H1 (cell line): ENCODE measurements around the gene PDE2A. TPM values are rescaled to one million over a fixed set of nuclear protein-coding genes. Genes with fewer than 3 reads are reported as not detected.

Experiments
- CTCF ChIA-PET: fragments of 300-600 bp; sonication (Branson Sonifier 250); formaldehyde crosslinking; loops from one replicate; lab custom pipeline; 2021; ENCODE audit not compliant: partially characterized antibody; lab: Charles Lee
- POLR2A ChIA-PET: fragments of 300-600 bp; sonication (Branson Sonifier 250); formaldehyde crosslinking; loops from one replicate; lab custom pipeline; 2021; ENCODE audit warnings: inconsistent platforms; ENCODE audit not compliant: partially characterized antibody; lab: Charles Lee
- DNase-seq, 2 experiments: peaks; one replicate each; pipeline versions ENCODE4 v3.0.0 to v3.0.0-alpha.2; 2010 to 2022; ENCODE audit warnings: low spot score in 2 of 2, low read depth in 1 of 2, mixed read lengths in 1 of 2
- FAIRE-seq: peaks from 2 replicates; lab custom pipeline; 2011; peaks lifted over from hg19 to GRCh38; lab: Jason Lieb, UNC
- H2AFZ ChIP-seq: 2 replicates; pipeline ENCODE4 v1.8.1; 2012; ENCODE audit warnings: low read length, inconsistent platforms
- H2AK5ac ChIP-seq: 2 replicates; pipeline ENCODE4 v1.6.1; 2013; ENCODE audit warnings: low read depth, low read length
- H2BK120ac ChIP-seq: replicated peaks from 2 replicates; pipeline ENCODE3; 2013; ENCODE audit warnings: low read depth, low read length, inconsistent platforms
- H2BK12ac ChIP-seq: 2 replicates; pipeline ENCODE4 v1.6.1; 2013; ENCODE audit warnings: low read depth, low read length
- H2BK15ac ChIP-seq: 2 replicates; pipeline ENCODE4 v1.6.1; 2013; ENCODE audit warnings: low read length
- H2BK20ac ChIP-seq: 2 replicates; pipeline ENCODE4 v1.6.1; 2013; ENCODE audit warnings: low read length
- H2BK5ac ChIP-seq: 2 replicates; pipeline ENCODE4 v1.6.1; 2013; ENCODE audit warnings: low read depth, low read length
- H3K14ac ChIP-seq: 2 replicates; pipeline ENCODE4 v1.6.1; 2013; ENCODE audit warnings: inconsistent platforms; ENCODE audit not compliant: insufficient read length
- H3K18ac ChIP-seq: 2 replicates; pipeline ENCODE4 v1.6.1; 2013; ENCODE audit warnings: low read length; ENCODE audit errors: extremely low read depth
- H3K23ac ChIP-seq: 2 replicates; pipeline ENCODE4 v1.6.1; 2013; ENCODE audit warnings: inconsistent platforms; ENCODE audit not compliant: insufficient read length
- H3K23me2 ChIP-seq: 2 replicates; pipeline ENCODE4 v1.6.1; 2013; ENCODE audit warnings: low read depth, low read length
- H3K27ac ChIP-seq: 2 replicates; pipeline ENCODE4 v1.6.1; 2011; ENCODE audit warnings: low read depth, low read length, inconsistent platforms
- H3K27me3 ChIP-seq, 4 experiments: replicated peaks in 1 of 4; 1 replicate in 1 of 4; 2 replicates in 3 of 4; pipeline versions ENCODE4 v1.6.1 to v1.8.1; 2011 to 2013; ENCODE audit warnings: low read length in 3 of 4, mild to moderate bottlenecking in 3 of 4, inconsistent platforms in 2 of 4, mixed read lengths in 2 of 4, moderate library complexity in 1 of 4; ENCODE audit not compliant: control insufficient read depth in 3 of 4, insufficient read depth in 3 of 4; ENCODE audit errors: extremely low read depth in 1 of 4
- H3K36me3 ChIP-seq, 4 experiments: 2 replicates each; pipeline versions ENCODE4 v1.6.1 to v1.8.1; 2011 to 2013; ENCODE audit warnings: mild to moderate bottlenecking in 4 of 4, low read length in 3 of 4, moderate library complexity in 2 of 4, control low read depth in 1 of 4, inconsistent platforms in 1 of 4; ENCODE audit not compliant: insufficient read depth in 4 of 4, control insufficient read depth in 2 of 4
- H3K4ac ChIP-seq: replicated peaks from 2 replicates; pipeline ENCODE3; 2013; ENCODE audit warnings: low read length, low read depth, mixed read lengths, inconsistent platforms; ENCODE audit not compliant: insufficient read length
- H3K4me1 ChIP-seq, 4 experiments: replicated peaks in 1 of 4; 1 replicate in 1 of 4; 2 replicates in 3 of 4; pipeline versions ENCODE4 v1.6.1 to v1.8.1; 2011 to 2013; ENCODE audit warnings: low read length in 3 of 4, inconsistent platforms in 2 of 4, mixed read lengths in 1 of 4; ENCODE audit not compliant: insufficient read depth in 4 of 4, control insufficient read depth in 3 of 4
- H3K4me2 ChIP-seq, 2 experiments: 2 replicates each; pipeline versions ENCODE4 v1.6.1 to v1.8.1; 2011 to 2013; ENCODE audit warnings: low read depth in 2 of 2, low read length in 2 of 2, control low read depth in 1 of 2, inconsistent platforms in 1 of 2, mild to moderate bottlenecking in 1 of 2; ENCODE audit not compliant: insufficient read depth in 1 of 2
- H3K4me3 ChIP-seq, 4 experiments: fragments of 200-600, 300-600 bp in 1 of 4; sonication (generic), shearing (Covaris generic), sonication (Bioruptor Twin) in 1 of 4; 2 replicates each; pipeline versions ENCODE4 v1.5.1 to v1.8.1; 2011 to 2016; ENCODE audit warnings: low read length in 4 of 4, low read depth in 3 of 4, control low read depth in 2 of 4, inconsistent platforms in 2 of 4, mild to moderate bottlenecking in 2 of 4, mixed read lengths in 1 of 4, moderate library complexity in 1 of 4; ENCODE audit not compliant: insufficient read depth in 2 of 4; ENCODE audit errors: extremely low read depth in 1 of 4
- H3K56ac ChIP-seq: replicated peaks from 2 replicates; pipeline ENCODE3; 2013; ENCODE audit warnings: low read depth, mild to moderate bottlenecking, mixed read lengths, low read length, inconsistent platforms; ENCODE audit not compliant: insufficient read length
- H3K79me1 ChIP-seq: 2 replicates; pipeline ENCODE4 v1.6.1; 2013; ENCODE audit warnings: low read depth, low read length, control low read depth
- H3K79me2 ChIP-seq, 2 experiments: 2 replicates each; pipeline versions ENCODE4 v1.6.1 to v1.8.1; 2012 to 2013; ENCODE audit warnings: low read length in 2 of 2, mild to moderate bottlenecking in 2 of 2, inconsistent platforms in 1 of 2; ENCODE audit not compliant: insufficient read depth in 2 of 2, control insufficient read depth in 1 of 2
- H3K9ac ChIP-seq, 4 experiments: replicated peaks in 1 of 4; 1 replicate in 1 of 4; 2 replicates in 3 of 4; pipeline versions ENCODE4 v1.6.1 to v1.8.1; 2011 to 2013; ENCODE audit warnings: low read depth in 3 of 4, low read length in 3 of 4, control low read depth in 2 of 4, mild to moderate bottlenecking in 2 of 4, moderate library complexity in 2 of 4, inconsistent platforms in 1 of 4; ENCODE audit errors: extremely low read depth in 1 of 4
- H3K9me3 ChIP-seq, 2 experiments: 2 replicates each; pipeline versions ENCODE4 v1.6.1 to v1.8.1; 2012 to 2013; ENCODE audit warnings: mild to moderate bottlenecking in 2 of 2, moderate library complexity in 2 of 2, control low read depth in 1 of 2, inconsistent platforms in 1 of 2, low read depth in 1 of 2, low read length in 1 of 2, mixed read lengths in 1 of 2; ENCODE audit not compliant: insufficient read depth in 2 of 2
- H4K20me1 ChIP-seq, 2 experiments: replicated peaks in 1 of 2; 2 replicates each; pipeline versions ENCODE3 to v1.8.1; 2011 to 2013; ENCODE audit warnings: inconsistent platforms in 2 of 2, low read length in 2 of 2, mild to moderate bottlenecking in 1 of 2; ENCODE audit not compliant: insufficient read depth in 2 of 2, control insufficient read depth in 1 of 2
- H4K5ac ChIP-seq: 2 replicates; pipeline ENCODE4 v1.6.1; 2013; ENCODE audit warnings: low read length, low read depth, mixed read lengths, inconsistent platforms; ENCODE audit not compliant: insufficient read length
- H4K8ac ChIP-seq: 2 replicates; pipeline ENCODE4 v1.8.0; 2013; ENCODE audit warnings: mild to moderate bottlenecking, moderate library complexity, low read length, inconsistent platforms; ENCODE audit not compliant: insufficient read depth; ENCODE audit errors: extremely low read depth
- H4K91ac ChIP-seq: replicated peaks from 2 replicates; pipeline ENCODE3; 2013; ENCODE audit warnings: low read length, mixed read lengths, inconsistent platforms; ENCODE audit not compliant: insufficient read length
- EZH2 ChIP-seq: fragments of 200-600 bp; sonication (generic); IDR thresholded peaks from 2 replicates; pipeline ENCODE4 v1.7.1; 2012; ENCODE audit warnings: low read depth, mild to moderate bottlenecking, moderate library complexity, low read length, inconsistent platforms; ENCODE audit not compliant: severe bottlenecking
- SAP30 ChIP-seq: fragments of 300-600 bp; sonication (generic); IDR thresholded peaks from 2 replicates; pipeline ENCODE4 v1.7.1; 2012; ENCODE audit warnings: low read length, moderate library complexity, mild to moderate bottlenecking, inconsistent platforms; ENCODE audit not compliant: insufficient read depth, insufficient replicate concordance
- SP1 ChIP-seq: IDR thresholded peaks from 2 replicates; pipeline ENCODE4 v1.6.1; 2011; ENCODE audit warnings: low read depth, low read length
- TAF7 ChIP-seq: optimal IDR thresholded peaks from 2 replicates; pipeline ENCODE3; 2011; ENCODE audit warnings: low read depth, mild to moderate bottlenecking, inconsistent platforms, low read length, moderate library complexity, borderline replicate concordance
- TEAD4 ChIP-seq: IDR thresholded peaks from 2 replicates; pipeline ENCODE4 v1.6.1; 2012; ENCODE audit warnings: low read depth, low read length, inconsistent platforms, mixed read lengths
- WGBS, 2 experiments: shearing (Covaris generic) in 1 of 2; methylation state at CpG; one replicate each; pipeline versions ENCODE4 v1.1.6 to v1.1.7; 2013 to 2015; ENCODE audit warnings: low lambda C conversion rate in 2 of 2, mixed read lengths in 2 of 2, inconsistent platforms in 1 of 2, low coverage in 1 of 2, missing lambda C conversion rate in 1 of 2; ENCODE audit not compliant: insufficient replicate concordance in 2 of 2, insufficient coverage in 1 of 2, insufficient read length in 1 of 2; ENCODE audit errors: extremely low coverage in 1 of 2, missing lambda C conversion rate in 1 of 2; 5-methylcytosine and 5-hydroxymethylcytosine counted together
- polyA plus RNA-seq, 7 experiments: library from polyadenylated mRNA; depleted of rRNA in 3 of 7; stranded (reverse) in 5 of 7; unstranded in 2 of 7; fragments of >200 nt in 5 of 7; fragments of 200-250 nt in 2 of 7; gene quantifications; 1 replicate in 5 of 7; 2 replicates in 1 of 7; 4 replicates in 1 of 7; pipeline versions ENCODE4 v1.2.1 to v1.2.3, GENCODE V29; 2011 to 2013; ENCODE audit warnings: missing spikeins in 2 of 7, mixed read lengths in 2 of 7
- total RNA-seq: library from RNA; stranded (reverse); fragmentation: NEBNext Ultra II Directional; extraction: Animal tissue kit (Norgen Biotek cat#: 25700); gene quantifications from 2 replicates; pipeline ENCODE4 v1.2.1, GENCODE V29; 2021
- TF ChIP-seq, protein P1 (sequence below): IDR thresholded peaks from 2 replicates; pipeline ENCODE4 v1.6.1; 2011; ENCODE audit warnings: low read depth, mild to moderate bottlenecking, low read length; ENCODE audit not compliant: insufficient read depth

The PDE2A gene
- total and polyA plus RNA-seq, 2 of the 8 experiments (the other 6 are each of a cell fraction or from before 2014, with no cell fraction given): 3.4 to 7.1 TPM

DNA sequence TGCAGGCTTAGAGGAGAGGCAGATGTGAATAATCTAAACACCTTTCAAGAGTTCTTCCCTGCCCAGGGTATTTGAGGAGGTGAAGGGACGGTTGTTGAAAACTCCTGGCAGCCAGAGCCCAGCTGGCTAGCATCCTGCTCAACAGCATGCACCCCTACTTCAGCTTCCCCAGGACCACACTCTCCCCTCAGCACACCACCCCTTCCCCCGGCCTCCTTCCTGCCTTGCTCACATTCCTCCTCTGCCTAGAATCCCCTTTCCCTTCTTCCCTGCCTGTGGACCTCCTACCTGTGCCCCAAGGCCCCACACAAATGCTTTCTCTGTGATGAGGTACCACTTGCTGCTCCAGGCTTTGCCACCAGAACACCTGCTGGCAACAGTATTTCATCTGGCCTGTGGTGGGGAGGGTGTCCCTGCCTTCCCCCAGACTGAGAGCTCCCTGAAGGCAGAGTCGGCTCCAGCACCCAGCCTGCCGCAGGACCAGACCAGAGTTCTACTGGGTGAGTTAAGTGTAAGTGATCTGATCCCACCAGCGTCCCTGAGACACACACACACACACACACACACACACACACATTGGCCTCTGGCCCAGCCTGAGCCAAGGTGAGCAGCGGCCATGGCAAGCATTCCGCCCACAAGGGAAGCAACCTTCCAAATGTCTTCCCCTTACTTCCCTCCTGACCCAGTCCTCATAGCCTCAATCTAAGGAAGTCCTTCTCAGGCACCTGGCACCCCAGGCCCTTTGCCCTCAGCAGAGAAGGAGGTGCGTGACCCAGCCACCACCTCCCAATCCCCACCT is 79.5 kb downstream of the PDE2A start:
- Histone ChIP-seq H3K18ac (peak overlapping the region; percentile 26), H3K27me3 (peaks cover 10 to 40% (median 28%) of the 10 kb centered on the region in 4 experiments)
- no peak for DNase-seq

More for the DNA sequence above, 79.5 kb downstream of the PDE2A start:
- H4K91ac ChIP-seq: peak overlapping the region; percentile 78
- H3K56ac ChIP-seq: no peak overlapping the region
- H2BK120ac ChIP-seq: no peak overlapping the region
- no peaks in the 10 kb centered on the region for H4K20me1 ChIP-seq
- no peak overlapping the region for H3K23ac ChIP-seq
- ChIA-PET CTCF (interaction anchor here (0.6 to 14.6 kb wide), 9 partner anchors 8 to 837 kb away, joined by 3 to 552 read pairs (median 5); partner anchors contain the start of gene PDE2A), POLR2A (interaction anchor here (0.9 to 1.3 kb wide), 4 partner anchors 14 to 86 kb away, joined by 3 to 4 read pairs (median 4); no protein-coding TSS in a partner anchor)
- no peak overlapping the region for H3K9ac ChIP-seq
- no peak overlapping the region for H3K14ac ChIP-seq
- H3K4me1 ChIP-seq: peaks cover 5 to 27% (median 18%) of the 10 kb centered on the region in 4 experiments
- no peaks in the 10 kb centered on the region for H3K79me2 ChIP-seq
- peak overlapping the region; percentile 40; the same call in 1 of the 2 replicates for H2BK5ac ChIP-seq
- H3K79me1 ChIP-seq: no peaks in the 10 kb centered on the region
- H3K23me2 ChIP-seq: peaks cover 5% of the 10 kb centered on the region; the same call in 1 of the 2 replicates
- no peaks in the 10 kb centered on the region for H3K9me3 ChIP-seq
- peak overlapping the region; percentile 68; the same call in 1 of the 2 replicates for H2BK12ac ChIP-seq
- peak overlapping the region; percentile 26 to 44 for H3K4me2 ChIP-seq
- peak; percentile 48; the same call in 1 of the 2 replicates for TF ChIP-seq TEAD4
- no peak for TF ChIP-seq EZH2
- no peak for TF ChIP-seq TAF7
- TF ChIP-seq, protein P1, sequence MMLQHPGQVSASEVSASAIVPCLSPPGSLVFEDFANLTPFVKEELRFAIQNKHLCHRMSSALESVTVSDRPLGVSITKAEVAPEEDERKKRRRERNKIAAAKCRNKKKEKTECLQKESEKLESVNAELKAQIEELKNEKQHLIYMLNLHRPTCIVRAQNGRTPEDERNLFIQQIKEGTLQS: no peak
- no peak for TF ChIP-seq SP1
- no peak for TF ChIP-seq SAP30
- H3K4me3 ChIP-seq: no peak overlapping the region
- H3K36me3 ChIP-seq: no peaks in the 10 kb centered on the region
- H3K27ac ChIP-seq: no peak overlapping the region
- peak overlapping the region; percentile 33; the same call in 1 of the 2 replicates for H2AK5ac ChIP-seq
- no peak for FAIRE-seq
- WGBS, 2 experiments: 59% methylated on average over 8 of the region's 8 CpGs; no CpG with 5 or more reads in 1 of the 2 experiments
- H2AFZ ChIP-seq: no peak overlapping the region
- peak overlapping the region; percentile 36 for H3K4ac ChIP-seq
- peak overlapping the region; percentile 34 for H2BK20ac ChIP-seq
- H2BK15ac ChIP-seq: peak overlapping the region; percentile 93; the same call in 1 of the 2 replicates
- H4K5ac ChIP-seq: peak overlapping the region; percentile 48
- no peak overlapping the region for H4K8ac ChIP-seq
